ENCODE measurements around the gene PTTG1IP. TPM values are rescaled to one million over a fixed set of nuclear protein-coding genes. Genes with fewer than 3 reads are reported as not detected.

PTTG1IP gene
- total RNA-seq, 1 donor from 2014 or later = 468 TPM

GRCh38 chr21:44849616-44850130, 23.8 kb downstream of the PTTG1IP start:
- no peak for TF ChIP-seq CTCF (IDR thresholded peaks at IDR 0.05)
- H3K4me3 ChIP-seq = no peak overlapping the region
- intact Hi-C loops (cut with DNase I) = no loop called here
- DNase-seq (ENCODE audit: low spot score in 2 of 2) = no peak
- H3K4me1 ChIP-seq = peaks cover 5 to 9% of the 10 kb centered on the region in 2 donors
- no peak overlapping the region for H3K27ac ChIP-seq
- H3K36me3 ChIP-seq = peaks cover 58 to 67% of the 10 kb centered on the region in 2 donors
- H3K27me3 ChIP-seq = no peaks in the 10 kb centered on the region
- H3K9me3 ChIP-seq = no peaks in the 10 kb centered on the region

- H3K4me3 ChIP-seq = no peak overlapping the region
- H3K27me3 ChIP-seq = no peaks in the 10 kb centered on the region
- H3K4me1 ChIP-seq = peaks cover 5 to 9% of the 10 kb centered on the region in 2 donors
- no peak for TF ChIP-seq CTCF (IDR thresholded peaks at IDR 0.05)
- no peak for DNase-seq (ENCODE audit: low spot score in 2 of 2)
- no peaks in the 10 kb centered on the region for H3K9me3 ChIP-seq
- H3K27ac ChIP-seq = no peak overlapping the region
- intact Hi-C loops (cut with DNase I) = no loop called here
- H3K36me3 ChIP-seq = peaks cover 51 to 60% of the 10 kb centered on the region in 2 donors
Measured at GRCh38 chr21:44848821-44849521, 24.5 kb downstream of the PTTG1IP start.

GRCh38 chr21:44847261-44848056, 26.0 kb downstream of the PTTG1IP start:
- DNase-seq (ENCODE audit: low spot score in 2 of 2) = no peak
- intact Hi-C loops (cut with DNase I) = loop anchor here (2.0 kb wide), 1 partner anchor 17 kb away; no protein-coding TSS in a partner anchor
- H3K27ac ChIP-seq = no peak overlapping the region

GRCh38 chr21:44846485-44847260, 26.8 kb downstream of the PTTG1IP start:
- intact Hi-C loops (cut with DNase I) = loop anchor here (2.0 kb wide), 1 partner anchor 18 kb away; no protein-coding TSS in a partner anchor
- Histone ChIP-seq H3K4me1 (peaks cover 5 to 9% of the 10 kb centered on the region in 2 donors), H3K27ac (no peak overlapping the region), H3K4me3 (peak overlapping the region; percentile 39 to 57), H3K36me3 (peaks cover 34 to 39% of the 10 kb centered on the region in 2 donors), H3K27me3 (no peaks in the 10 kb centered on the region), H3K9me3 (no peaks in the 10 kb centered on the region)
- no peak for TF ChIP-seq CTCF (IDR thresholded peaks at IDR 0.05)
- peak; percentile 57 to 85 for DNase-seq (ENCODE audit: low spot score in 2 of 2)

More at GRCh38 chr21:44847261-44848056, 26.0 kb downstream of the PTTG1IP start:
- no peak for TF ChIP-seq CTCF (IDR thresholded peaks at IDR 0.05)
- Histone ChIP-seq H3K4me3 (no peak overlapping the region), H3K4me1 (peaks cover 5 to 9% of the 10 kb centered on the region in 2 donors), H3K27me3 (no peaks in the 10 kb centered on the region), H3K36me3 (peaks cover 41 to 45% of the 10 kb centered on the region in 2 donors), H3K9me3 (no peaks in the 10 kb centered on the region)

- Histone ChIP-seq H3K36me3 (peaks cover 28 to 33% of the 10 kb centered on the region in 2 donors), H3K4me3 (peak overlapping the region; percentile 39 to 57), H3K27me3 (no peaks in the 10 kb centered on the region), H3K9me3 (no peaks in the 10 kb centered on the region), H3K4me1 (peaks cover 5 to 9% of the 10 kb centered on the region in 2 donors), H3K27ac (no peak overlapping the region)
- no peak for TF ChIP-seq CTCF (IDR thresholded peaks at IDR 0.05)
- DNase-seq (ENCODE audit: low spot score in 2 of 2) = no peak
- intact Hi-C loops (cut with DNase I) = loop anchor here (2.0 kb wide), 1 partner anchor 19 kb away; no protein-coding TSS in a partner anchor
Measured at GRCh38 chr21:44846224-44846484, 27.3 kb downstream of the PTTG1IP start.

Measured in ascending aorta (tissue), 2 donors.